HG03460 (cell line): ENCODE results near the gene FAM174B.

Source experiments
- ATAC-seq: cut with Tn5 transposase; IDR thresholded peaks from one replicate; pipeline ENCODE4 v1.9.1; 2021; ENCODE audit not compliant: unreplicated experiment

FAM174B gene

GRCh38 chr15:92574566-92574965, 81.0 kb downstream of the FAM174B start:
- no peak for ATAC-seq

GRCh38 chr15:92574161-92574560, 81.4 kb downstream of the FAM174B start:
- ATAC-seq = no peak

GRCh38 chr15:92571824-92572223, 83.8 kb downstream of the FAM174B start:
- ATAC-seq = no peak

GRCh38 chr15:92570391-92570790, 85.2 kb downstream of the FAM174B start:
- ATAC-seq = no peak

GRCh38 chr15:92569778-92570177, 85.8 kb downstream of the FAM174B start:
- no peak for ATAC-seq
